HEK293 (cell line): Measurements from ENCODE around the gene NFXL1.

Experiments
- CTCF ChIP-seq: fragments of 450-650 bp; formaldehyde crosslinking; IDR thresholded peaks from 2 replicates; pipeline ENCODE4 v1.5.1; 2016; ENCODE audit warnings: missing biosample characterization, missing genetic modification characterization
- ZNF501 ChIP-seq: fragments of 450-650 bp; formaldehyde crosslinking; IDR thresholded peaks from 2 replicates; pipeline ENCODE4 v1.5.1; 2016; ENCODE audit warnings: missing biosample characterization, missing genetic modification characterization
- ZNF585B ChIP-seq: fragments of 450-650 bp; formaldehyde crosslinking; IDR thresholded peaks from 2 replicates; pipeline ENCODE4 v1.5.1; 2016; ENCODE audit warnings: missing biosample characterization, missing genetic modification characterization
- ZNF621 ChIP-seq: fragments of 450-650 bp; formaldehyde crosslinking; IDR thresholded peaks from 2 replicates; pipeline ENCODE4 v1.5.1; 2017; ENCODE audit warnings: missing biosample characterization, missing genetic modification characterization

DNA sequence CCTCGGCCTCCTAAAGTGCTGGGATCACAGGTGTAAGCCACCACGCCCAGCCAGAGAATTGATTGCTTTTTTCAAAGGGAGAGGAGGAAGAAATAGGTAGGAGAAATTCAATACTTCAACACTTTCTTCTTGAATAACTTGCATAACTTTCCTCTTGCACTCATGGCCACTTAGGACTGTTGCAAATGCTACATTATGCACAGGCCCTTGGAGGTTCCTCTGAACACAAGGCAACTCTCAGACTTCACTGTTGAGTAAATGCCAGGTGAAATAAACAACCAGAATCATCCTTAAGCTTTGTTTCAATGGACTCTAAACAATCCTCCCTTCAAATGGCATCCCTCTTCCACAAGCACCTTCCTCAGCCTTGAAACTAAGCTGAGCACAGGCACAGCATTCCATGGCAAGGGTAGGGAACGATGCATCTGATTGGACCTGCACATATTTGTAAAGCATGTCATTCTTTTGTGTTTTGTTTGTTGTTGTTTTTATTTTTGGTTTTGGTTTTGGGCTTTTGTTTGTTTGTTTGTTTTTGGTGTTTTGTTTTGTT lies 104.7 kb downstream of the NFXL1 start:
- TF ChIP-seq ZNF501 (tag by site-specific recombination), result no peak
- TF ChIP-seq ZNF585B (tag by site-specific recombination), result no peak
- no peak for TF ChIP-seq ZNF621
- TF ChIP-seq CTCF, result no peak
